GM18858 (cell line): Measurements from ENCODE around the gene MAPK8IP2.
"Not testable (repeated sequence)": the region's sequence is repeated elsewhere in the genome, so short reads cannot be mapped to it uniquely, and the experiment has no call there.

Experiments used
- ATAC-seq: cut with Tn5 transposase; IDR thresholded peaks from one replicate; pipeline ENCODE4 v1.9.1; 2021; ENCODE audit not compliant: unreplicated experiment

The MAPK8IP2 gene

GRCh38 chr22:50599816-50600455, 657 bp upstream of the MAPK8IP2 start:
- ATAC-seq = no peak

- no peak for ATAC-seq
Observed at GRCh38 chr22:50600967-50601668, 525 bp downstream of the MAPK8IP2 start.

- ATAC-seq = no peak
Observed at GRCh38 chr22:50601669-50602337, 1.2 kb downstream of the MAPK8IP2 start.

- ATAC-seq = no peak
Observed at GRCh38 chr22:50602338-50602700, 1.7 kb downstream of the MAPK8IP2 start.

GRCh38 chr22:50603511-50604255, 3.1 kb downstream of the MAPK8IP2 start:
- no peak for ATAC-seq

GRCh38 chr22:50604256-50605001, 3.8 kb downstream of the MAPK8IP2 start:
- no peak for ATAC-seq

- no peak for ATAC-seq
Observed at GRCh38 chr22:50605002-50605612, 4.5 kb downstream of the MAPK8IP2 start.

- ATAC-seq = no peak
Observed at GRCh38 chr22:50605613-50606074, 5.1 kb downstream of the MAPK8IP2 start.

- no peak for ATAC-seq
Observed at GRCh38 chr22:50606165-50606945, 5.8 kb downstream of the MAPK8IP2 start.

GRCh38 chr22:50606946-50607658, 6.5 kb downstream of the MAPK8IP2 start:
- no peak for ATAC-seq

GRCh38 chr22:50607659-50608020, 7.0 kb downstream of the MAPK8IP2 start:
- ATAC-seq = no peak

- not testable (repeated sequence) for ATAC-seq
Observed at GRCh38 chr22:50608058-50608840, 7.7 kb downstream of the MAPK8IP2 start.

- no peak for ATAC-seq
Observed at GRCh38 chr22:50608996-50609395, 8.4 kb downstream of the MAPK8IP2 start.

GRCh38 chr22:50609599-50609998, 9.0 kb downstream of the MAPK8IP2 start:
- ATAC-seq = no peak

GRCh38 chr22:50610041-50610451, 9.5 kb downstream of the MAPK8IP2 start:
- ATAC-seq = no peak

- ATAC-seq = no peak
Observed at GRCh38 chr22:50610581-50610980, 10.0 kb downstream of the MAPK8IP2 start.

- ATAC-seq = no peak
Observed at GRCh38 chr22:50611341-50612060, 10.9 kb downstream of the MAPK8IP2 start.

- no peak for ATAC-seq
Observed at GRCh38 chr22:50612168-50612527, 11.6 kb downstream of the MAPK8IP2 start.
